HEK293 (cell line): ENCODE data around the gene ECE1.

Source experiments
- CTCF ChIA-PET: fragments of 350-600 bp; formaldehyde crosslinking; extraction: SDS; loops from one replicate; lab custom pipeline; 2021; ENCODE audit warnings: antibody characterized with exemption; lab: Yijun Ruan, JAX
- POLR2A ChIA-PET: fragments of 300-600 bp; formaldehyde crosslinking; extraction: SDS; loops from one replicate; lab custom pipeline; 2020; ENCODE audit warnings: antibody characterized with exemption, inconsistent platforms; lab: Yijun Ruan, JAX
- H3K27ac ChIP-seq: fragments of 200-500 bp; sonication (Bioruptor generic); 2 replicates; pipeline ENCODE4 v1.5.1; 2014; ENCODE audit warnings: low read depth, low read length, control low read depth, inconsistent platforms; ENCODE audit errors: extremely low read depth
- H3K36me3 ChIP-seq, 2 experiments: fragments of 200-500 bp in 1 of 2; sonication (Bioruptor generic) in 1 of 2; 1 replicate in 1 of 2; 2 replicates in 1 of 2; pipeline ENCODE4 v1.5.1; 2014 to 2017; ENCODE audit warnings: inconsistent platforms in 2 of 2, low read length in 2 of 2; ENCODE audit not compliant: control insufficient read depth in 2 of 2, insufficient read depth in 1 of 2
- H3K4me1 ChIP-seq: fragments of 200-500 bp; sonication (Bioruptor generic); 2 replicates; pipeline ENCODE4 v1.5.1; 2014; ENCODE audit warnings: mild to moderate bottlenecking, low read length, inconsistent platforms; ENCODE audit not compliant: control insufficient read depth, insufficient read depth
- H3K4me3 ChIP-seq: 2 replicates; pipeline ENCODE4 v1.5.1; 2011; ENCODE audit warnings: low read depth, mild to moderate bottlenecking, control low read depth, low read length, moderate library complexity
- H3K9me3 ChIP-seq: fragments of 200-500 bp; sonication (Bioruptor generic); 2 replicates; pipeline ENCODE4 v1.5.1; 2014; ENCODE audit warnings: low read depth, low read length, inconsistent platforms; ENCODE audit not compliant: control insufficient read depth, insufficient read depth
- GLIS1 ChIP-seq: fragments of 450-650 bp; formaldehyde crosslinking; IDR thresholded peaks from 2 replicates; pipeline ENCODE4 v1.5.1; 2016; ENCODE audit warnings: missing biosample characterization, missing genetic modification characterization
- KLF7 ChIP-seq: fragments of 450-650 bp; formaldehyde crosslinking; IDR thresholded peaks from 2 replicates; pipeline ENCODE4 v1.5.1; 2016; ENCODE audit warnings: missing biosample characterization, missing genetic modification characterization, borderline replicate concordance
- SETDB1 ChIP-seq: IDR thresholded peaks from one replicate; pipeline ENCODE4 v1.6.1; 2017; ENCODE audit warnings: mild to moderate bottlenecking, low read length, moderate library complexity, mixed read lengths; ENCODE audit not compliant: insufficient read length
- TCF7L2 ChIP-seq: IDR thresholded peaks from 2 replicates; pipeline ENCODE4 v1.6.1; 2011; ENCODE audit warnings: low read depth, mild to moderate bottlenecking, inconsistent platforms, low read length, moderate library complexity, borderline replicate concordance
- ZEB2 ChIP-seq: fragments of 450-650 bp; formaldehyde crosslinking; IDR thresholded peaks from 2 replicates; pipeline ENCODE4 v1.5.1; 2016; ENCODE audit warnings: missing biosample characterization, missing genetic modification characterization
- ZFP3 ChIP-seq: fragments of 450-650 bp; formaldehyde crosslinking; IDR thresholded peaks from 2 replicates; pipeline ENCODE4 v1.5.1; 2016; ENCODE audit warnings: low read depth, missing biosample characterization, missing genetic modification characterization
- ZNF169 ChIP-seq: fragments of 450-650 bp; formaldehyde crosslinking; IDR thresholded peaks from 2 replicates; pipeline ENCODE4 v1.5.1; 2016; ENCODE audit warnings: missing biosample characterization, missing genetic modification characterization
- ZNF2 ChIP-seq: fragments of 450-650 bp; formaldehyde crosslinking; IDR thresholded peaks from 2 replicates; pipeline ENCODE4 v1.5.1; 2016; ENCODE audit warnings: missing biosample characterization, missing genetic modification characterization
- ZNF214 ChIP-seq: fragments of 450-650 bp; formaldehyde crosslinking; IDR thresholded peaks from 2 replicates; pipeline ENCODE4 v1.5.1; 2017; ENCODE audit warnings: missing biosample characterization, mild to moderate bottlenecking, missing genetic modification characterization, borderline replicate concordance
- ZNF23 ChIP-seq: fragments of 450-650 bp; formaldehyde crosslinking; IDR thresholded peaks from 2 replicates; pipeline ENCODE4 v1.5.1; 2016; ENCODE audit warnings: missing biosample characterization, missing genetic modification characterization, borderline replicate concordance
- ZNF514 ChIP-seq: fragments of 450-650 bp; formaldehyde crosslinking; IDR thresholded peaks from 2 replicates; pipeline ENCODE4 v1.5.1; 2016; ENCODE audit warnings: missing biosample characterization, missing genetic modification characterization
- ZNF544 ChIP-seq: fragments of 450-650 bp; formaldehyde crosslinking; IDR thresholded peaks from 2 replicates; pipeline ENCODE4 v1.5.0; 2017; ENCODE audit warnings: missing biosample characterization, missing genetic modification characterization
- ZNF560 ChIP-seq: fragments of 450-650 bp; formaldehyde crosslinking; IDR thresholded peaks from 2 replicates; pipeline ENCODE4 v1.5.1; 2017; ENCODE audit warnings: missing biosample characterization, missing genetic modification characterization, borderline replicate concordance
- ZNF561 ChIP-seq: fragments of 450-650 bp; IDR thresholded peaks from 2 replicates; pipeline ENCODE4 v1.5.1; 2018; ENCODE audit warnings: missing biosample characterization, missing genetic modification characterization, borderline replicate concordance
- ZNF585B ChIP-seq: fragments of 450-650 bp; formaldehyde crosslinking; IDR thresholded peaks from 2 replicates; pipeline ENCODE4 v1.5.1; 2016; ENCODE audit warnings: missing biosample characterization, missing genetic modification characterization
- ZNF621 ChIP-seq: fragments of 450-650 bp; formaldehyde crosslinking; IDR thresholded peaks from 2 replicates; pipeline ENCODE4 v1.5.1; 2017; ENCODE audit warnings: missing biosample characterization, missing genetic modification characterization
- ZNF658 ChIP-seq: fragments of 450-650 bp; formaldehyde crosslinking; IDR thresholded peaks from 2 replicates; pipeline ENCODE4; 2016; ENCODE audit warnings: missing biosample characterization, missing genetic modification characterization
- ZNF785 ChIP-seq: fragments of 450-650 bp; formaldehyde crosslinking; IDR thresholded peaks from 2 replicates; pipeline ENCODE4 v1.5.1; 2016; ENCODE audit warnings: missing biosample characterization, missing genetic modification characterization
- ZNF792 ChIP-seq: fragments of 450-650 bp; formaldehyde crosslinking; IDR thresholded peaks from 2 replicates; pipeline ENCODE4 v1.5.1; 2016; ENCODE audit warnings: missing biosample characterization, missing genetic modification characterization
- TF ChIP-seq, protein P1 (sequence below): fragments of 450-650 bp; formaldehyde crosslinking; IDR thresholded peaks from 2 replicates; pipeline ENCODE4 v1.5.1; 2016; ENCODE audit warnings: missing biosample characterization, missing genetic modification characterization
- TF ChIP-seq, protein P2 (sequence below): fragments of 450-650 bp; IDR thresholded peaks from 2 replicates; pipeline ENCODE4 v1.5.1; 2018; ENCODE audit warnings: missing biosample characterization, missing genetic modification characterization
- TF ChIP-seq, protein P3 (sequence below): fragments of 450-650 bp; IDR thresholded peaks from 2 replicates; pipeline ENCODE4 v1.5.1; 2018; ENCODE audit warnings: missing biosample characterization, mild to moderate bottlenecking, missing genetic modification characterization

Gene ECE1

DNA sequence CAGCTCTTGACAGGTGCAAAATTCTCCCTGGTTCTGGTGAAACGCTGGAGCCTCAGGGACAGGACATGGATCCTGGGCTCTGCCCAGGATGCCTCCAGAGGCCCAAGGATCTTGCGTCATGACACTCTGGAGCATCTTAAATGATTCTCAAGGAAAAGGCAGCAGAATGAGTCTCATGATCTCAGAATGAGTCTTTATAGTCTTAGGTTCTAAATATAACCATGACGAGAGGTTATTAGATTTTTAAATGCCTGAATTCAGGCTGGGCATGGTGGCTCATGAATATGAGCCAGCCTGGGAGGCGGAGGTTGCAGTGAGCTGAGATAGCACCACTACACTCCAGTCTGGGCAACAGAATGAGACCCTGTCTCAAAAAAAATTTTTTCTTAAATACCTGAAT, 55.5 kb downstream of the ECE1 start:
- Histone ChIP-seq H3K4me1 (no peaks in the 10 kb centered on the region), H3K9me3 (no peaks in the 10 kb centered on the region), H3K27ac (no peak overlapping the region), H3K4me3 (no peak overlapping the region), H3K36me3 (peaks cover 0 to 62% of the 10 kb centered on the region in 2 experiments; a peak in 2 of 3 replicates)
- TF ChIP-seq ZFP3 (tag by site-specific recombination) (no peak), ZNF658 (tag by site-specific recombination) (no peak), ZNF560 (tag by site-specific recombination) (no peak), ZNF785 (no peak), SETDB1 (no peak), ZNF792 (tag by site-specific recombination) (no peak), ZNF514 (tag by site-specific recombination) (no peak), KLF7 (no peak), ZNF2 (tag by site-specific recombination) (no peak), TCF7L2 (no peak), ZNF214 (tag by site-specific recombination) (no peak), ZNF621 (tag by site-specific recombination) (no peak), ZNF561 (tag by site-specific recombination) (no peak), ZNF169 (no peak), ZEB2 (tag by site-specific recombination) (no peak), ZNF23 (tag by site-specific recombination) (no peak), ZNF585B (no peak)
- TF ChIP-seq, protein P1, sequence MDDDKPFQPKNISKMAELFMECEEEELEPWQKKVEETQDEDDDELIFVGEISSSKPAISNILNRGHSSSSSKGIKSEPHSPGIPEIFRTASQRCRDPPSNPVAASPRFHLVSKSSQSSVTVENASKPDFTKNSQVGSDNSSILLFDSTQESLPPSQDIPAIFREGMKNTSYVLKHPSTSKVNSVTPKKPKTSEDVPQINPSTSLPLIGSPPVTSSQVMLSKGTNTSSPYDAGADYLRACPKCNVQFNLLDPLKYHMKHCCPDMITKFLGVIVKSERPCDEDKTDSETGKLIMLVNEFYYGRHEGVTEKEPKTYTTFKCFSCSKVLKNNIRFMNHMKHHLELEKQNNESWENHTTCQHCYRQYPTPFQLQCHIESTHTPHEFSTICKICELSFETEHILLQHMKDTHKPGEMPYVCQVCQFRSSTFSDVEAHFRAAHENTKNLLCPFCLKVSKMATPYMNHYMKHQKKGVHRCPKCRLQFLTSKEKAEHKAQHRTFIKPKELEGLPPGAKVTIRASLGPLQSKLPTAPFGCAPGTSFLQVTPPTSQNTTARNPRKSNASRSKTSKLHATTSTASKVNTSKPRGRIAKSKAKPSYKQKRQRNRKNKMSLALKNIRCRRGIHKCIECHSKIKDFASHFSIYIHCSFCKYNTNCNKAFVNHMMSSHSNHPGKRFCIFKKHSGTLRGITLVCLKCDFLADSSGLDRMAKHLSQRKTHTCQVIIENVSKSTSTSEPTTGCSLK (tag by site-specific recombination) = no peak
- TF ChIP-seq, protein P2, sequence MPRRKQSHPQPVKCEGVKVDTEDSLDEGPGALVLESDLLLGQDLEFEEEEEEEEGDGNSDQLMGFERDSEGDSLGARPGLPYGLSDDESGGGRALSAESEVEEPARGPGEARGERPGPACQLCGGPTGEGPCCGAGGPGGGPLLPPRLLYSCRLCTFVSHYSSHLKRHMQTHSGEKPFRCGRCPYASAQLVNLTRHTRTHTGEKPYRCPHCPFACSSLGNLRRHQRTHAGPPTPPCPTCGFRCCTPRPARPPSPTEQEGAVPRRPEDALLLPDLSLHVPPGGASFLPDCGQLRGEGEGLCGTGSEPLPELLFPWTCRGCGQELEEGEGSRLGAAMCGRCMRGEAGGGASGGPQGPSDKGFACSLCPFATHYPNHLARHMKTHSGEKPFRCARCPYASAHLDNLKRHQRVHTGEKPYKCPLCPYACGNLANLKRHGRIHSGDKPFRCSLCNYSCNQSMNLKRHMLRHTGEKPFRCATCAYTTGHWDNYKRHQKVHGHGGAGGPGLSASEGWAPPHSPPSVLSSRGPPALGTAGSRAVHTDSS (tag by site-specific recombination) = no peak
- TF ChIP-seq, protein P3, sequence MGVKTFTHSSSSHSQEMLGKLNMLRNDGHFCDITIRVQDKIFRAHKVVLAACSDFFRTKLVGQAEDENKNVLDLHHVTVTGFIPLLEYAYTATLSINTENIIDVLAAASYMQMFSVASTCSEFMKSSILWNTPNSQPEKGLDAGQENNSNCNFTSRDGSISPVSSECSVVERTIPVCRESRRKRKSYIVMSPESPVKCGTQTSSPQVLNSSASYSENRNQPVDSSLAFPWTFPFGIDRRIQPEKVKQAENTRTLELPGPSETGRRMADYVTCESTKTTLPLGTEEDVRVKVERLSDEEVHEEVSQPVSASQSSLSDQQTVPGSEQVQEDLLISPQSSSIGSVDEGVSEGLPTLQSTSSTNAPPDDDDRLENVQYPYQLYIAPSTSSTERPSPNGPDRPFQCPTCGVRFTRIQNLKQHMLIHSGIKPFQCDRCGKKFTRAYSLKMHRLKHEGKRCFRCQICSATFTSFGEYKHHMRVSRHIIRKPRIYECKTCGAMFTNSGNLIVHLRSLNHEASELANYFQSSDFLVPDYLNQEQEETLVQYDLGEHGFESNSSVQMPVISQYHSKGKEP (tag by site-specific recombination) = no peak
- POLR2A ChIA-PET = interaction anchor here (1.6 kb wide), 1 partner anchor 134 kb away, joined by 5 read pairs; no protein-coding TSS in a partner anchor
- CTCF ChIA-PET = interaction anchor here (0.7 to 5.6 kb wide), 9 partner anchors 10 to 421 kb away, joined by 3 to 173 read pairs (median 6); no protein-coding TSS in a partner anchor

DNA sequence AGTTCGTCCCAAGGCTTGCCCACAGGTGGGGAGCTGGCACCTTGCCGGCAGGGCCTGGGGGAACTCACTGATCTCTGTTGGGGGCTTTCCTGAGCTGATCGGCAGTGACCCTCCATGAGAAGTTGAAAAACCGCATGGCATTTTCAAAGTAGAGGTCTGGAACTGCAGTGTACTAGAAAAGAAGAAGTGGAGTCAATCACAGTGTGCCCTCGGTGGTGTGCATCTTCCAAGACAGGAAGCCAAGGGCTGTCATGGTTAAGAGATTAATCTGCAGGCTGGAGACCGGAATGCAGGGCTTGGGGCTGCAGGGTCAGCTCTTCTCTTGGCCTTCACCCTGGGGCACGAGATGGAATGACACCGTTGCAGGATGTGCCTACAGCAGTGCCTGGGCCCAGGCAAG, 56.8 kb downstream of the ECE1 start:
- POLR2A ChIA-PET = interaction anchor here (1.0 to 1.6 kb wide), 2 partner anchors 112 to 135 kb away, joined by 3 to 5 read pairs; no protein-coding TSS in a partner anchor

More for the DNA sequence above, 56.8 kb downstream of the ECE1 start:
- Histone ChIP-seq H3K9me3 (no peaks in the 10 kb centered on the region), H3K27ac (no peak overlapping the region), H3K36me3 (peaks cover 0 to 60% of the 10 kb centered on the region in 2 experiments; a peak in 2 of 3 replicates), H3K4me1 (no peaks in the 10 kb centered on the region), H3K4me3 (no peak overlapping the region)
- TF ChIP-seq ZNF544 (tag by site-specific recombination) (no peak), GLIS1 (no peak), ZNF621 (tag by site-specific recombination) (no peak)
- CTCF ChIA-PET = interaction anchor here (0.6 to 5.6 kb wide), 14 partner anchors 11 to 572 kb away, joined by 3 to 173 read pairs (median 12); partner anchors contain the start of gene DDOST
